ENCODE results near the gene TFIP11. TPM values are rescaled to one million over a fixed set of nuclear protein-coding genes. Genes with fewer than 3 reads are reported as not detected.

The TFIP11 gene
- total RNA-seq, result 23.1 TPM

- intact Hi-C loops (cut with DNase I), result no loop called here
- DNase-seq (ENCODE audit: extremely low spot score in 2 of 2), result peak; percentile 89 to 98
- H3K4me1 ChIP-seq, result peaks cover 27% of the 10 kb centered on the region
- no peaks in the 10 kb centered on the region for H3K9me3 ChIP-seq
- no peaks in the 10 kb centered on the region for H3K27me3 ChIP-seq
- peak within 1 kb of the TSS; percentile 86 to 89 for H3K4me3 ChIP-seq
- no peak for TF ChIP-seq POLR2A (IDR thresholded peaks at IDR 0.05)
- TF ChIP-seq POLR2AphosphoS5 (IDR thresholded peaks at IDR 0.05; ENCODE audit: insufficient read depth in 1 of 2, low read depth in 1 of 2), result peak; percentile 92 to 97
- peak within 1 kb of the TSS; percentile 60 for H3K27ac ChIP-seq
- H3K36me3 ChIP-seq, result peaks cover 0 to 28% of the 10 kb centered on the region in 2 donors
Observed at GRCh38 chr22:26512149-26512793, at the start of gene TFIP11. Gene TFIP11 (minus strand): TSS chr22:26512473. CDS start chr22:26510272, 2,201 bp downstream.

GRCh38 chr22:26561756-26562417, 49.6 kb upstream of the TFIP11 start:
- intact Hi-C loops (cut with DNase I), result no loop called here
- no peak overlapping the region for H3K27ac ChIP-seq

GRCh38 chr22:26559961-26560575, 47.8 kb upstream of the TFIP11 start:
- intact Hi-C loops (cut with DNase I), result no loop called here
- no peaks in the 10 kb centered on the region for H3K27me3 ChIP-seq
- H3K36me3 ChIP-seq, result no peaks in the 10 kb centered on the region
- H3K9me3 ChIP-seq, result no peaks in the 10 kb centered on the region
- no peak overlapping the region for H3K27ac ChIP-seq
- TF ChIP-seq CTCF (IDR thresholded peaks at IDR 0.05) (no peak), POLR2AphosphoS5 (IDR thresholded peaks at IDR 0.05; ENCODE audit: insufficient read depth in 1 of 2, low read depth in 1 of 2) (no peak), POLR2A (IDR thresholded peaks at IDR 0.05) (no peak)
- no peak for DNase-seq (ENCODE audit: extremely low spot score in 2 of 2)
- peaks cover 21% of the 10 kb centered on the region for H3K4me1 ChIP-seq
- no peak overlapping the region for H3K4me3 ChIP-seq

More at GRCh38 chr22:26561756-26562417, 49.6 kb upstream of the TFIP11 start:
- Histone ChIP-seq H3K36me3 (no peaks in the 10 kb centered on the region), H3K4me1 (peaks cover 23% of the 10 kb centered on the region), H3K27me3 (no peaks in the 10 kb centered on the region), H3K4me3 (no peak overlapping the region), H3K9me3 (no peaks in the 10 kb centered on the region)
- DNase-seq (ENCODE audit: extremely low spot score in 2 of 2), result no peak
- TF ChIP-seq POLR2A (IDR thresholded peaks at IDR 0.05), result no peak
- no peak for TF ChIP-seq POLR2AphosphoS5 (IDR thresholded peaks at IDR 0.05; ENCODE audit: insufficient read depth in 1 of 2, low read depth in 1 of 2)
- TF ChIP-seq CTCF (IDR thresholded peaks at IDR 0.05), result no peak

- DNase-seq (ENCODE audit: extremely low spot score in 2 of 2), result no peak
- Histone ChIP-seq H3K36me3 (no peaks in the 10 kb centered on the region), H3K27ac (no peak overlapping the region), H3K4me3 (no peak overlapping the region), H3K9me3 (no peaks in the 10 kb centered on the region), H3K27me3 (no peaks in the 10 kb centered on the region), H3K4me1 (peaks cover 7% of the 10 kb centered on the region)
- intact Hi-C loops (cut with DNase I), result no loop called here
- no peak for TF ChIP-seq POLR2A (IDR thresholded peaks at IDR 0.05)
Observed at GRCh38 chr22:26558248-26558895, 46.1 kb upstream of the TFIP11 start.

GRCh38 chr22:26556904-26557303, 44.6 kb upstream of the TFIP11 start:
- intact Hi-C loops (cut with DNase I), result no loop called here
- Histone ChIP-seq H3K4me3 (no peak overlapping the region), H3K27ac (no peak overlapping the region), H3K4me1 (peaks cover 4% of the 10 kb centered on the region), H3K9me3 (no peaks in the 10 kb centered on the region), H3K27me3 (no peaks in the 10 kb centered on the region), H3K36me3 (no peaks in the 10 kb centered on the region)
- DNase-seq (ENCODE audit: extremely low spot score in 2 of 2), result no peak
- TF ChIP-seq CTCF (IDR thresholded peaks at IDR 0.05) (no peak), POLR2AphosphoS5 (IDR thresholded peaks at IDR 0.05; ENCODE audit: insufficient read depth in 1 of 2, low read depth in 1 of 2) (no peak), POLR2A (IDR thresholded peaks at IDR 0.05) (no peak)

Data from vagina (tissue), 2 donors.